Measurements from ENCODE around the gene GABRD. TPM values are rescaled to one million over a fixed set of nuclear protein-coding genes. Genes with fewer than 3 reads are reported as not detected.

GABRD gene
- total RNA-seq, 1 experiment from 2014 or later, result not detected

GRCh38 chr1:2056955-2057590 is 37.9 kb downstream of the GABRD start:
- Histone ChIP-seq H3K9me3 (ENCODE audit: insufficient read depth, low read depth) (no peaks in the 10 kb centered on the region), H3K9me2 (ENCODE audit: insufficient read depth) (no peaks in the 10 kb centered on the region), H4K20me1 (ENCODE audit: insufficient read depth) (no peaks in the 10 kb centered on the region), H2AFZ (no peak overlapping the region), H3K79me2 (ENCODE audit: low read depth) (no peaks in the 10 kb centered on the region), H3K4me2 (no peak overlapping the region), H3F3A (ENCODE audit: insufficient read depth, low read depth) (no peaks in the 10 kb centered on the region), H3K27me3 (ENCODE audit: insufficient read depth, low read depth) (no peaks in the 10 kb centered on the region), H3K27ac (no peak overlapping the region), H3K4me3 (no peak overlapping the region), H3K36me3 (ENCODE audit: low read depth) (no peaks in the 10 kb centered on the region), H3K4me1 (replicated peaks; ENCODE audit: insufficient read depth) (no peaks in the 10 kb centered on the region)
- no peak for DNase-seq
- intact Hi-C loops (cut with micrococcal nuclease; ENCODE audit: unreplicated experiment), result no loop called here
- POLR2A ChIA-PET (ENCODE audit: unreplicated experiment), result no interaction called here
- no TSS peak for BruUV-seq (replicated peaks)
- CTCF ChIA-PET, result no interaction called here
- TF ChIP-seq EZH2 (IDR thresholded peaks at IDR 0.05; ENCODE audit: low read depth) (no peak), CTCF (conservative IDR thresholded peaks at IDR 0.05) (no peak)

- H3K4me1 ChIP-seq (replicated peaks; ENCODE audit: insufficient read depth), result no peaks in the 10 kb centered on the region
- H4K20me1 ChIP-seq (ENCODE audit: insufficient read depth), result no peaks in the 10 kb centered on the region
- no peak overlapping the region for H3K27ac ChIP-seq
- H3K27me3 ChIP-seq (ENCODE audit: insufficient read depth, low read depth), result no peaks in the 10 kb centered on the region
- TF ChIP-seq EZH2 (IDR thresholded peaks at IDR 0.05; ENCODE audit: low read depth) (no peak), CTCF (conservative IDR thresholded peaks at IDR 0.05) (no peak)
- CTCF ChIA-PET, result no interaction called here
- intact Hi-C loops (cut with micrococcal nuclease; ENCODE audit: unreplicated experiment), result no loop called here
- DNase-seq, result no peak
- H3K79me2 ChIP-seq (ENCODE audit: low read depth), result no peaks in the 10 kb centered on the region
- H3K36me3 ChIP-seq (ENCODE audit: low read depth), result no peaks in the 10 kb centered on the region
- no peaks in the 10 kb centered on the region for H3F3A ChIP-seq (ENCODE audit: insufficient read depth, low read depth)
- no peak overlapping the region for H3K4me2 ChIP-seq
- H3K9me3 ChIP-seq (ENCODE audit: insufficient read depth, low read depth), result no peaks in the 10 kb centered on the region
- no peak overlapping the region for H3K4me3 ChIP-seq
- POLR2A ChIA-PET (ENCODE audit: unreplicated experiment), result no interaction called here
- no peak overlapping the region for H2AFZ ChIP-seq
- no peaks in the 10 kb centered on the region for H3K9me2 ChIP-seq (ENCODE audit: insufficient read depth)
- no TSS peak for BruUV-seq (replicated peaks)
Measured at GRCh38 chr1:2059290-2059953, 40.3 kb downstream of the GABRD start.

GRCh38 chr1:2060072-2060471 is 40.9 kb downstream of the GABRD start:
- Histone ChIP-seq H3K4me3 (no peak overlapping the region), H3K27me3 (ENCODE audit: insufficient read depth, low read depth) (no peaks in the 10 kb centered on the region), H3K9me2 (ENCODE audit: insufficient read depth) (no peaks in the 10 kb centered on the region), H3K4me1 (replicated peaks; ENCODE audit: insufficient read depth) (no peaks in the 10 kb centered on the region), H3F3A (ENCODE audit: insufficient read depth, low read depth) (no peaks in the 10 kb centered on the region), H4K20me1 (ENCODE audit: insufficient read depth) (no peaks in the 10 kb centered on the region), H3K27ac (no peak overlapping the region), H3K9me3 (ENCODE audit: insufficient read depth, low read depth) (no peaks in the 10 kb centered on the region), H3K4me2 (no peak overlapping the region), H3K79me2 (ENCODE audit: low read depth) (no peaks in the 10 kb centered on the region), H2AFZ (no peak overlapping the region), H3K36me3 (ENCODE audit: low read depth) (no peaks in the 10 kb centered on the region)
- BruUV-seq (replicated peaks), result no TSS peak
- TF ChIP-seq CTCF (conservative IDR thresholded peaks at IDR 0.05) (no peak), EZH2 (IDR thresholded peaks at IDR 0.05; ENCODE audit: low read depth) (no peak)
- ChIA-PET POLR2A (ENCODE audit: unreplicated experiment) (no interaction called here), CTCF (no interaction called here)
- intact Hi-C loops (cut with micrococcal nuclease; ENCODE audit: unreplicated experiment), result no loop called here
- DNase-seq, result no peak

All from PC-9 (cell line).